Naive thymus-derived CD4-positive, alpha-beta T cell (primary cell): ENCODE measurements around the gene CYP2B6. TPM values are rescaled to one million over a fixed set of nuclear protein-coding genes. Genes with fewer than 3 reads are reported as not detected.
A peak's percentile ranks its signal among the peaks of the same experiment; 100 is the strongest.
"Not testable (repeated sequence)": the region's sequence is repeated elsewhere in the genome, so short reads cannot be mapped to it uniquely, and the experiment has no call there.

Source experiments
- ATAC-seq: fragments of 150-1000 bp; cut with Tn5 transposase; 2 replicates; pipeline ENCODE4 v1.10.0; 2021; ENCODE audit warnings: mild to moderate bottlenecking, moderate library complexity
- CTCF ChIA-PET: fragments of 350-600 bp; sonication (Branson Sonifier 250); formaldehyde crosslinking; loops from one replicate; lab custom pipeline; 2021; ENCODE audit warnings: antibody characterized with exemption; lab: Charles Lee
- POLR2A ChIA-PET: fragments of 350-600 bp; sonication (Branson Sonifier 250); formaldehyde crosslinking; loops from one replicate; lab custom pipeline; 2021; ENCODE audit warnings: antibody characterized with exemption, inconsistent platforms; lab: Charles Lee
- DNase-seq, 9 donors: peaks; one replicate each; pipeline versions ENCODE4 v3.0.0 to v3.0.0-alpha.2; 2020 to 2022; ENCODE audit warnings: mixed read lengths in 1 of 9
- H3K27ac ChIP-seq: one replicate; pipeline ENCODE4 v1.7.0; 2013; ENCODE audit warnings: mild to moderate bottlenecking, low read depth, low read length, moderate library complexity
- H3K27me3 ChIP-seq, 2 donors: one replicate each; pipeline ENCODE4 v1.7.0; 2013; ENCODE audit warnings: low read length in 2 of 2, mild to moderate bottlenecking in 2 of 2, moderate library complexity in 2 of 2; ENCODE audit not compliant: control insufficient read depth in 2 of 2, insufficient read depth in 2 of 2
- H3K36me3 ChIP-seq, 3 experiments: 1 replicate in 2 of 3; 2 replicates in 1 of 3; pipeline ENCODE4 v1.7.0; 2013; ENCODE audit warnings: low read length in 3 of 3, mild to moderate bottlenecking in 3 of 3, moderate library complexity in 1 of 3; ENCODE audit not compliant: insufficient read depth in 3 of 3, control insufficient read depth in 2 of 3
- H3K4me1 ChIP-seq, 2 donors: one replicate each; pipeline ENCODE4 v1.7.0; 2013; ENCODE audit warnings: low read length in 2 of 2, mild to moderate bottlenecking in 2 of 2, moderate library complexity in 1 of 2; ENCODE audit not compliant: control insufficient read depth in 2 of 2, insufficient read depth in 2 of 2
- H3K4me3 ChIP-seq: 2 replicates; pipeline ENCODE4 v1.7.0; 2013; ENCODE audit warnings: mild to moderate bottlenecking, low read length
- H3K9me3 ChIP-seq, 3 experiments: 1 replicate in 2 of 3; 2 replicates in 1 of 3; pipeline ENCODE4 v1.7.0; 2013; ENCODE audit warnings: low read length in 3 of 3; ENCODE audit not compliant: control insufficient read depth in 2 of 3
- H3K27ac Mint-ChIP-seq, 9 donors: one replicate each; pipeline ENCODE4 v1.8.0; 2020 to 2022; ENCODE audit warnings: mixed read lengths in 9 of 9, mild to moderate bottlenecking in 8 of 9, moderate library complexity in 5 of 9, inconsistent platforms in 2 of 9
- H3K27me3 Mint-ChIP-seq, 5 donors: one replicate each; pipeline ENCODE4 v1.8.0; 2021 to 2022; ENCODE audit warnings: mixed read lengths in 5 of 5, mild to moderate bottlenecking in 1 of 5
- H3K36me3 Mint-ChIP-seq, 5 donors: one replicate each; pipeline ENCODE4 v1.8.0; 2020 to 2022; ENCODE audit warnings: mixed read lengths in 5 of 5, mild to moderate bottlenecking in 3 of 5, inconsistent platforms in 1 of 5
- H3K4me1 Mint-ChIP-seq, 7 donors: one replicate each; pipeline ENCODE4 v1.8.0; 2020 to 2022; ENCODE audit warnings: mixed read lengths in 7 of 7, mild to moderate bottlenecking in 3 of 7, inconsistent platforms in 1 of 7
- H3K4me3 Mint-ChIP-seq, 10 donors: one replicate each; pipeline ENCODE4 v1.8.0; 2020 to 2022; ENCODE audit warnings: mild to moderate bottlenecking in 10 of 10, mixed read lengths in 10 of 10, moderate library complexity in 6 of 10, inconsistent platforms in 2 of 10
- H3K9me3 Mint-ChIP-seq, 11 donors: one replicate each; pipeline ENCODE4 v1.8.0; 2020 to 2022; ENCODE audit warnings: mixed read lengths in 11 of 11, mild to moderate bottlenecking in 4 of 11, inconsistent platforms in 1 of 11, moderate library complexity in 1 of 11
- intact Hi-C, 2 donors: fragments of 100-400 bp; cut with micrococcal nuclease; formaldehyde crosslinking; loops; one replicate each; pipeline ENCODE4 v1.15.1; 2023
- polyA plus RNA-seq, 2 donors: library from polyadenylated mRNA; unstranded; fragments of 300-500 nt; fragmentation: Illumina TruSeq; gene quantifications; one replicate each; pipeline ENCODE4 v1.2.3, GENCODE V29; 2021
- total RNA-seq, 6 experiments: library from RNA in 5 of 6; stranded (reverse) in 5 of 6; gene quantifications; 1 replicate in 5 of 6; 2 replicates in 1 of 6; pipeline ENCODE4 v1.2.3 and lab custom pipeline; 2021 to 2026

The CYP2B6 gene
- total and polyA plus RNA-seq, 7 experiments from 2014 or later, result not detected

GRCh38 chr19:40976134-40976533, 14.9 kb upstream of the CYP2B6 start:
- DNase-seq, result no peak
- H3K4me1 ChIP-seq, result peaks cover 2 to 8% of the 10 kb centered on the region in 2 donors
- no peak overlapping the region for H3K27ac ChIP-seq
- H3K36me3 ChIP-seq, result no peaks in the 10 kb centered on the region
- peaks cover 6 to 38% (median 15%) of the 10 kb centered on the region in 7 donors for H3K4me1 Mint-ChIP-seq
- H3K27ac Mint-ChIP-seq, result peak overlapping the region in 1 of 9 donors; percentile 21
- ChIA-PET CTCF (interaction anchor here (0.7 kb wide), 1 partner anchor 127 kb away, joined by 3 read pairs; no protein-coding TSS in a partner anchor), POLR2A (no interaction called here)
- H3K36me3 Mint-ChIP-seq, result peaks cover 0 to 21% (median 0%) of the 10 kb centered on the region in 5 donors
- no peak overlapping the region for H3K4me3 ChIP-seq
- no peak for ATAC-seq
- H3K9me3 Mint-ChIP-seq, result peaks cover 0 to 17% (median 2%) of the 10 kb centered on the region in 11 donors
- intact Hi-C loops, result no loop called here
- peaks cover 5 to 49% (median 8%) of the 10 kb centered on the region in 5 donors for H3K27me3 Mint-ChIP-seq
- H3K4me3 Mint-ChIP-seq, result no peak overlapping the region
- H3K27me3 ChIP-seq, result no peaks in the 10 kb centered on the region
- no peaks in the 10 kb centered on the region for H3K9me3 ChIP-seq

- H3K9me3 ChIP-seq, result no peaks in the 10 kb centered on the region
- H3K4me1 ChIP-seq, result peaks cover 0 to 2% of the 10 kb centered on the region in 2 donors
- no peaks in the 10 kb centered on the region for H3K36me3 ChIP-seq
- Mint-ChIP-seq H3K36me3 (peaks cover 0 to 16% (median 0%) of the 10 kb centered on the region in 5 donors), H3K4me3 (peak overlapping the region in 1 of 10 donors; percentile 27), H3K9me3 (peaks cover 0 to 11% (median 0%) of the 10 kb centered on the region in 11 donors), H3K27me3 (peaks cover 5 to 47% (median 13%) of the 10 kb centered on the region in 5 donors), H3K27ac (no peak overlapping the region), H3K4me1 (peaks cover 2 to 34% (median 9%) of the 10 kb centered on the region in 7 donors)
- CTCF ChIA-PET, result no interaction called here
- H3K27ac ChIP-seq, result no peak overlapping the region
- POLR2A ChIA-PET, result no interaction called here
- intact Hi-C loops, result no loop called here
- H3K4me3 ChIP-seq, result no peak overlapping the region
- H3K27me3 ChIP-seq, result no peaks in the 10 kb centered on the region
- ATAC-seq (no peak), DNase-seq (no peak)
These were observed 14.4 kb upstream of the CYP2B6 start for GRCh38 chr19:40976724-40977123.

GRCh38 chr19:40979759-40980158, 11.3 kb upstream of the CYP2B6 start:
- H3K27ac ChIP-seq, H3K27ac Mint-ChIP-seq, H3K4me3 Mint-ChIP-seq, ATAC-seq, intact Hi-C loops, H3K36me3 Mint-ChIP-seq, DNase-seq, CTCF ChIA-PET, H3K4me1 ChIP-seq, H3K27me3 ChIP-seq, POLR2A ChIA-PET, H3K9me3 ChIP-seq, H3K9me3 Mint-ChIP-seq, H3K4me3 ChIP-seq, H3K36me3 ChIP-seq: not testable (repeated sequence)
- peaks cover 0 to 20% (median 0%) of the 10 kb centered on the region in 7 donors for H3K4me1 Mint-ChIP-seq
- peaks cover 5 to 41% (median 20%) of the 10 kb centered on the region in 5 donors for H3K27me3 Mint-ChIP-seq

- H3K9me3 ChIP-seq, H3K36me3 Mint-ChIP-seq, H3K4me3 Mint-ChIP-seq, H3K27ac ChIP-seq, H3K4me3 ChIP-seq, H3K36me3 ChIP-seq, CTCF ChIA-PET, H3K4me1 ChIP-seq, ATAC-seq, intact Hi-C loops, H3K9me3 Mint-ChIP-seq, H3K27ac Mint-ChIP-seq, H3K27me3 ChIP-seq, POLR2A ChIA-PET, DNase-seq: not testable (repeated sequence)
- Mint-ChIP-seq H3K4me1 (peaks cover 0 to 12% (median 0%) of the 10 kb centered on the region in 7 donors), H3K27me3 (peaks cover 5 to 42% (median 21%) of the 10 kb centered on the region in 5 donors)
These were observed 10.2 kb upstream of the CYP2B6 start for GRCh38 chr19:40980743-40981442.

GRCh38 chr19:40981591-40981990, 9.5 kb upstream of the CYP2B6 start:
- Histone ChIP-seq H3K27ac (no peak overlapping the region), H3K36me3 (no peaks in the 10 kb centered on the region), H3K9me3 (no peaks in the 10 kb centered on the region), H3K4me3 (no peak overlapping the region), H3K27me3 (no peaks in the 10 kb centered on the region), H3K4me1 (no peaks in the 10 kb centered on the region)
- DNase-seq (no peak), ATAC-seq (no peak)
- peaks cover 0 to 5% (median 0%) of the 10 kb centered on the region in 5 donors for H3K36me3 Mint-ChIP-seq
- no peak overlapping the region for H3K27ac Mint-ChIP-seq
- intact Hi-C loops, result no loop called here
- ChIA-PET POLR2A (no interaction called here), CTCF (interaction anchor here (0.7 to 1.0 kb wide), 2 partner anchors 158 to 460 kb away, joined by 3 to 5 read pairs; no protein-coding TSS in a partner anchor)
- peaks cover 0 to 11% (median 2%) of the 10 kb centered on the region in 11 donors for H3K9me3 Mint-ChIP-seq
- H3K4me3 Mint-ChIP-seq, result no peak overlapping the region
- H3K27me3 Mint-ChIP-seq, result peaks cover 5 to 42% (median 21%) of the 10 kb centered on the region in 5 donors
- H3K4me1 Mint-ChIP-seq, result peaks cover 0 to 6% (median 0%) of the 10 kb centered on the region in 7 donors

- peaks cover 5 to 38% (median 21%) of the 10 kb centered on the region in 5 donors for H3K27me3 Mint-ChIP-seq
- POLR2A ChIA-PET, result no interaction called here
- Histone ChIP-seq H3K27ac (no peak overlapping the region), H3K27me3 (no peaks in the 10 kb centered on the region), H3K4me3 (no peak overlapping the region), H3K36me3 (no peaks in the 10 kb centered on the region), H3K4me1 (no peaks in the 10 kb centered on the region), H3K9me3 (no peaks in the 10 kb centered on the region)
- DNase-seq (no peak), ATAC-seq (no peak)
- peaks cover 0 to 2% (median 0%) of the 10 kb centered on the region in 7 donors for H3K4me1 Mint-ChIP-seq
- H3K27ac Mint-ChIP-seq, result no peak overlapping the region
- peaks cover 0 to 19% (median 2%) of the 10 kb centered on the region in 11 donors for H3K9me3 Mint-ChIP-seq
- CTCF ChIA-PET, result interaction anchor here (0.7 to 1.0 kb wide), 2 partner anchors 157 to 348 kb away, joined by 3 to 5 read pairs; no protein-coding TSS in a partner anchor
- no peak overlapping the region for H3K4me3 Mint-ChIP-seq
- H3K36me3 Mint-ChIP-seq, result peaks cover 0 to 5% (median 0%) of the 10 kb centered on the region in 5 donors
- intact Hi-C loops, result no loop called here
These were observed 8.4 kb upstream of the CYP2B6 start for GRCh38 chr19:40982594-40983101.
